Measurements from ENCODE around the gene NSL1.
"Not testable (repeated sequence)": the region's sequence is repeated elsewhere in the genome, so short reads cannot be mapped to it uniquely, and the experiment has no call there.

The NSL1 gene

GRCh38 chr1:212782422-212783154 is 9.0 kb downstream of the NSL1 start:
- DNase-seq (ENCODE audit: low read depth): no peak

- no peak for DNase-seq (ENCODE audit: low read depth)
These were observed 10.4 kb downstream of the NSL1 start for GRCh38 chr1:212781225-212781624.

GRCh38 chr1:212780759-212781158 is 10.8 kb downstream of the NSL1 start:
- DNase-seq (ENCODE audit: low read depth): no peak

GRCh38 chr1:212779086-212779485 is 12.5 kb downstream of the NSL1 start:
- not testable (repeated sequence) for DNase-seq (ENCODE audit: low read depth)

GRCh38 chr1:212777151-212777550 is 14.4 kb downstream of the NSL1 start:
- DNase-seq (ENCODE audit: low read depth): no peak

- no peak for DNase-seq (ENCODE audit: low read depth)
These were observed 16.3 kb downstream of the NSL1 start for GRCh38 chr1:212775241-212775640.

- DNase-seq (ENCODE audit: low read depth): no peak
These were observed 17.0 kb downstream of the NSL1 start for GRCh38 chr1:212774584-212774983.

- DNase-seq (ENCODE audit: low read depth): no peak
These were observed 18.6 kb downstream of the NSL1 start for GRCh38 chr1:212773011-212773410.

- no peak for DNase-seq (ENCODE audit: low read depth)
These were observed 20.2 kb downstream of the NSL1 start for GRCh38 chr1:212771341-212771740.

GRCh38 chr1:212769459-212770167 is 22.0 kb downstream of the NSL1 start:
- DNase-seq (ENCODE audit: low read depth): no peak

- not testable (repeated sequence) for DNase-seq (ENCODE audit: low read depth)
These were observed 24.8 kb downstream of the NSL1 start for GRCh38 chr1:212766825-212767224.

GRCh38 chr1:212764718-212765281 is 26.8 kb downstream of the NSL1 start:
- not testable (repeated sequence) for DNase-seq (ENCODE audit: low read depth)

- no peak for DNase-seq (ENCODE audit: low read depth)
These were observed 28.7 kb downstream of the NSL1 start for GRCh38 chr1:212762839-212763238.

GRCh38 chr1:212762234-212762633 is 29.3 kb downstream of the NSL1 start:
- no peak for DNase-seq (ENCODE audit: low read depth)

GRCh38 chr1:212760126-212760823 is 31.3 kb downstream of the NSL1 start:
- no peak for DNase-seq (ENCODE audit: low read depth)

- no peak for DNase-seq (ENCODE audit: low read depth)
These were observed 31.9 kb downstream of the NSL1 start for GRCh38 chr1:212759683-212760082.

GRCh38 chr1:212754680-212755079 is 36.9 kb downstream of the NSL1 start:
- DNase-seq (ENCODE audit: low read depth): no peak

GRCh38 chr1:212754193-212754592 is 37.4 kb downstream of the NSL1 start:
- DNase-seq (ENCODE audit: low read depth): no peak

- DNase-seq (ENCODE audit: low read depth): no peak
These were observed 37.8 kb downstream of the NSL1 start for GRCh38 chr1:212753749-212754148.

- DNase-seq (ENCODE audit: low read depth): no peak
These were observed 38.6 kb downstream of the NSL1 start for GRCh38 chr1:212752934-212753497.

GRCh38 chr1:212752252-212752933 is 39.2 kb downstream of the NSL1 start:
- no peak for DNase-seq (ENCODE audit: low read depth)

Data from non-pigmented ciliary epithelial cell (primary cell).